ENCODE results near the gene NCOA3. TPM values are rescaled to one million over a fixed set of nuclear protein-coding genes. Genes with fewer than 3 reads are reported as not detected.

The NCOA3 gene
- total and polyA plus RNA-seq, 7 donors: 4.8 to 51.0 (median 22.8) TPM

GRCh38 chr20:47540443-47541354, 39.0 kb downstream of the NCOA3 start:
- WGBS, 2 donors: 65 to 70% methylated on average over 5 of the region's 5 CpGs
- DNase-seq: no peak
- no peaks in the 10 kb centered on the region for H3K36me3 ChIP-seq
- H3K4me3 ChIP-seq: no peak overlapping the region
- TF ChIP-seq CTCF (IDR thresholded peaks at IDR 0.05): no peak
- no peak for TF ChIP-seq POLR2A (IDR thresholded peaks at IDR 0.05)
- TF ChIP-seq EP300 (IDR thresholded peaks at IDR 0.05): no peak
- TF ChIP-seq POLR2AphosphoS5 (IDR thresholded peaks at IDR 0.05): no peak
- no peaks in the 10 kb centered on the region for H3K9me3 ChIP-seq
- H3K27ac ChIP-seq: no peak overlapping the region
- H3K27me3 ChIP-seq: no peaks in the 10 kb centered on the region
- intact Hi-C loops (cut with DNase I): no loop called here
- peaks cover 0 to 47% (median 31%) of the 10 kb centered on the region in 4 donors for H3K4me1 ChIP-seq

- no peak overlapping the region for H3K27ac ChIP-seq
- H3K9me3 ChIP-seq: no peaks in the 10 kb centered on the region
- 69 to 80% methylated on average over 3 of the region's 3 CpGs for WGBS, 2 donors
- no peak for DNase-seq
- no peaks in the 10 kb centered on the region for H3K36me3 ChIP-seq
- H3K27me3 ChIP-seq: no peaks in the 10 kb centered on the region
- no peak overlapping the region for H3K4me3 ChIP-seq
- intact Hi-C loops (cut with DNase I): no loop called here
- TF ChIP-seq POLR2AphosphoS5 (IDR thresholded peaks at IDR 0.05): no peak
- TF ChIP-seq CTCF (IDR thresholded peaks at IDR 0.05): no peak
- TF ChIP-seq EP300 (IDR thresholded peaks at IDR 0.05): no peak
- no peak for TF ChIP-seq POLR2A (IDR thresholded peaks at IDR 0.05)
- peaks cover 0 to 52% (median 35%) of the 10 kb centered on the region in 4 donors for H3K4me1 ChIP-seq
Observed at GRCh38 chr20:47541355-47541922, 39.8 kb downstream of the NCOA3 start.

GRCh38 chr20:47543006-47543431, 41.3 kb downstream of the NCOA3 start:
- WGBS, 2 donors: 70 to 74% methylated on average over 1 of the region's 1 CpG
- no peaks in the 10 kb centered on the region for H3K27me3 ChIP-seq
- no peak overlapping the region for H3K27ac ChIP-seq
- DNase-seq: no peak
- peaks cover 0 to 54% (median 37%) of the 10 kb centered on the region in 4 donors for H3K4me1 ChIP-seq
- TF ChIP-seq CTCF (IDR thresholded peaks at IDR 0.05): no peak
- no peak for TF ChIP-seq POLR2AphosphoS5 (IDR thresholded peaks at IDR 0.05)
- TF ChIP-seq POLR2A (IDR thresholded peaks at IDR 0.05): no peak
- no peak for TF ChIP-seq EP300 (IDR thresholded peaks at IDR 0.05)
- intact Hi-C loops (cut with DNase I): no loop called here
- H3K4me3 ChIP-seq: no peak overlapping the region
- no peaks in the 10 kb centered on the region for H3K36me3 ChIP-seq
- no peaks in the 10 kb centered on the region for H3K9me3 ChIP-seq

- no peaks in the 10 kb centered on the region for H3K36me3 ChIP-seq
- no peaks in the 10 kb centered on the region for H3K9me3 ChIP-seq
- no peaks in the 10 kb centered on the region for H3K27me3 ChIP-seq
- 63 to 83% methylated on average over 2 of the region's 2 CpGs for WGBS, 2 donors
- DNase-seq: no peak
- TF ChIP-seq POLR2AphosphoS5 (IDR thresholded peaks at IDR 0.05): no peak
- TF ChIP-seq EP300 (IDR thresholded peaks at IDR 0.05): no peak
- no peak for TF ChIP-seq CTCF (IDR thresholded peaks at IDR 0.05)
- no peak for TF ChIP-seq POLR2A (IDR thresholded peaks at IDR 0.05)
- intact Hi-C loops (cut with DNase I): no loop called here
- H3K4me1 ChIP-seq: peaks cover 0 to 54% (median 37%) of the 10 kb centered on the region in 4 donors
- no peak overlapping the region for H3K4me3 ChIP-seq
- no peak overlapping the region for H3K27ac ChIP-seq
Observed at GRCh38 chr20:47544240-47544639, 42.6 kb downstream of the NCOA3 start.
